Esophagus squamous epithelium (tissue), 4 donors: ENCODE data around the gene ARAP2.

Experiments used
- POLR2A ChIP-seq, 4 donors: fragments of 450-650 bp; IDR thresholded peaks; one replicate each; pipeline ENCODE4 v1.6.1; 2017; ENCODE audit warnings: antibody characterized with exemption in 4 of 4, mild to moderate bottlenecking in 4 of 4, moderate library complexity in 3 of 4
- TF ChIP-seq, protein P1 (sequence below), 6 experiments: fragments of 450-650 bp in 4 of 6; fragments of 200-600 bp in 2 of 6; sonication (generic) in 2 of 6; IDR thresholded peaks; one replicate each; pipeline ENCODE4 v1.5.1; 2016 to 2019; ENCODE audit warnings: antibody characterized with exemption in 6 of 6, mild to moderate bottlenecking in 4 of 6, moderate library complexity in 4 of 6

- TF ChIP-seq POLR2A (IDR thresholded peaks at IDR 0.05) = no peak
- TF ChIP-seq, protein P1, sequence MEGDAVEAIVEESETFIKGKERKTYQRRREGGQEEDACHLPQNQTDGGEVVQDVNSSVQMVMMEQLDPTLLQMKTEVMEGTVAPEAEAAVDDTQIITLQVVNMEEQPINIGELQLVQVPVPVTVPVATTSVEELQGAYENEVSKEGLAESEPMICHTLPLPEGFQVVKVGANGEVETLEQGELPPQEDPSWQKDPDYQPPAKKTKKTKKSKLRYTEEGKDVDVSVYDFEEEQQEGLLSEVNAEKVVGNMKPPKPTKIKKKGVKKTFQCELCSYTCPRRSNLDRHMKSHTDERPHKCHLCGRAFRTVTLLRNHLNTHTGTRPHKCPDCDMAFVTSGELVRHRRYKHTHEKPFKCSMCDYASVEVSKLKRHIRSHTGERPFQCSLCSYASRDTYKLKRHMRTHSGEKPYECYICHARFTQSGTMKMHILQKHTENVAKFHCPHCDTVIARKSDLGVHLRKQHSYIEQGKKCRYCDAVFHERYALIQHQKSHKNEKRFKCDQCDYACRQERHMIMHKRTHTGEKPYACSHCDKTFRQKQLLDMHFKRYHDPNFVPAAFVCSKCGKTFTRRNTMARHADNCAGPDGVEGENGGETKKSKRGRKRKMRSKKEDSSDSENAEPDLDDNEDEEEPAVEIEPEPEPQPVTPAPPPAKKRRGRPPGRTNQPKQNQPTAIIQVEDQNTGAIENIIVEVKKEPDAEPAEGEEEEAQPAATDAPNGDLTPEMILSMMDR (IDR thresholded peaks at IDR 0.05) = no peak
Measured at GRCh38 chr4:36133658-36134057, 110.7 kb downstream of the ARAP2 start.
